Thyroid gland (tissue), 4 donors: ENCODE data around the gene PPP2R2B.

ENCODE experiments used
- POLR2A ChIP-seq, 2 donors: fragments of 450-650 bp; IDR thresholded peaks; one replicate each; pipeline ENCODE4 v1.6.1; 2017; ENCODE audit warnings: antibody characterized with exemption in 2 of 2, mild to moderate bottlenecking in 2 of 2, moderate library complexity in 1 of 2
- TF ChIP-seq, protein P1 (sequence below), 6 experiments: fragments of 200-600 bp in 3 of 6; fragments of 450-650 bp in 3 of 6; sonication (generic) in 3 of 6; IDR thresholded peaks; one replicate each; pipeline ENCODE4 v1.5.1; 2016 to 2019; ENCODE audit warnings: antibody characterized with exemption in 6 of 6, mild to moderate bottlenecking in 2 of 6, inconsistent platforms in 1 of 6, moderate library complexity in 1 of 6

DNA sequence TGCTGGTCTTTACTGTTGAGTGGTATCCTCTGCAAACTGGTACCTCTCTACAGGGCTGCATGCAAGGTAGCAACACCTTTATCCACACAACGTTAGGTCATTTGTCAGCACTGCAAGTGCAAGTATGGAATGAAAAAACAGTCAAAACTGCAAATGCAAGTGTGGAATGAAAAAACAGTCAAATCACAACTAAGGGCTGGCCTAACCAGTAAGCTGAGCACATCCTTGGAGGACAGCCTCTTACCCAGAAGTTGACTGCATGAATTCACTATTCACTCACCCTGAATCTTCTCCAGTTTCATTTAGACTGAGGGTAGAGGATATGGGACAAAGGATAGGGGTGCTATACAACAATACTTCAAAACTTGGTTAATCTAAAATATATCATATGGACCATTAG, 158.4 kb downstream of the PPP2R2B start:
- no peak for TF ChIP-seq POLR2A (IDR thresholded peaks at IDR 0.05)
- TF ChIP-seq, protein P1, sequence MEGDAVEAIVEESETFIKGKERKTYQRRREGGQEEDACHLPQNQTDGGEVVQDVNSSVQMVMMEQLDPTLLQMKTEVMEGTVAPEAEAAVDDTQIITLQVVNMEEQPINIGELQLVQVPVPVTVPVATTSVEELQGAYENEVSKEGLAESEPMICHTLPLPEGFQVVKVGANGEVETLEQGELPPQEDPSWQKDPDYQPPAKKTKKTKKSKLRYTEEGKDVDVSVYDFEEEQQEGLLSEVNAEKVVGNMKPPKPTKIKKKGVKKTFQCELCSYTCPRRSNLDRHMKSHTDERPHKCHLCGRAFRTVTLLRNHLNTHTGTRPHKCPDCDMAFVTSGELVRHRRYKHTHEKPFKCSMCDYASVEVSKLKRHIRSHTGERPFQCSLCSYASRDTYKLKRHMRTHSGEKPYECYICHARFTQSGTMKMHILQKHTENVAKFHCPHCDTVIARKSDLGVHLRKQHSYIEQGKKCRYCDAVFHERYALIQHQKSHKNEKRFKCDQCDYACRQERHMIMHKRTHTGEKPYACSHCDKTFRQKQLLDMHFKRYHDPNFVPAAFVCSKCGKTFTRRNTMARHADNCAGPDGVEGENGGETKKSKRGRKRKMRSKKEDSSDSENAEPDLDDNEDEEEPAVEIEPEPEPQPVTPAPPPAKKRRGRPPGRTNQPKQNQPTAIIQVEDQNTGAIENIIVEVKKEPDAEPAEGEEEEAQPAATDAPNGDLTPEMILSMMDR (IDR thresholded peaks at IDR 0.05), result no peak
